GM23338 (cell line): ENCODE data around the gene RFNG. TPM values are rescaled to one million over a fixed set of nuclear protein-coding genes. Genes with fewer than 3 reads are reported as not detected.
A peak's percentile ranks its signal among the peaks of the same experiment; 100 is the strongest.

Experiments used
- ATAC-seq: fragments of 200-7000 bp; cut with Tn5 transposase; 3 replicates; pipeline ENCODE4 v1.9.1; 2020
- DNase-seq: peaks from one replicate; pipeline ENCODE4 v3.0.0-alpha.2; 2015; ENCODE audit warnings: low spot score
- H2AFZ ChIP-seq: fragments of 200-600 bp; sonication (generic); 2 replicates; pipeline ENCODE4 v1.8.0; 2016; ENCODE audit warnings: antibody characterized with exemption, mild to moderate bottlenecking, moderate library complexity
- H3F3A ChIP-seq: fragments of 200-600 bp; sonication (generic); replicated peaks from 2 replicates; pipeline ENCODE4 v1.8.0; 2017; ENCODE audit warnings: antibody characterized with exemption, mixed run types, low read depth
- H3K27ac ChIP-seq: fragments of 200-600 bp; sonication (generic); 2 replicates; pipeline ENCODE4 v1.6.1; 2016; ENCODE audit warnings: low read depth
- H3K27me3 ChIP-seq: fragments of 200-600 bp; sonication (generic); 2 replicates; pipeline ENCODE4 v1.8.0; 2016; ENCODE audit warnings: mild to moderate bottlenecking, mixed run types, moderate library complexity; ENCODE audit not compliant: insufficient read depth
- H3K36me3 ChIP-seq: fragments of 200-600 bp; sonication (generic); 2 replicates; pipeline ENCODE4 v1.8.0; 2016; ENCODE audit warnings: mild to moderate bottlenecking; ENCODE audit not compliant: insufficient read depth
- H3K4me1 ChIP-seq: fragments of 200-600 bp; sonication (generic); 2 replicates; pipeline ENCODE4 v1.8.0; 2016; ENCODE audit warnings: mild to moderate bottlenecking, moderate library complexity; ENCODE audit not compliant: insufficient read depth
- H3K4me2 ChIP-seq: fragments of 200-600 bp; sonication (generic); 2 replicates; pipeline ENCODE4 v1.7.1; 2017; ENCODE audit warnings: mixed run types
- H3K4me3 ChIP-seq: fragments of 200-600 bp; sonication (generic); 2 replicates; pipeline ENCODE4 v1.6.1; 2016; ENCODE audit warnings: mixed run types
- H3K79me2 ChIP-seq: fragments of 200-600 bp; sonication (generic); replicated peaks from 2 replicates; pipeline ENCODE4 v1.8.0; 2017; ENCODE audit warnings: mild to moderate bottlenecking; ENCODE audit not compliant: insufficient read depth
- H3K9me2 ChIP-seq: fragments of 200-600 bp; sonication (generic); 2 replicates; pipeline ENCODE4 v1.8.0; 2017; ENCODE audit not compliant: insufficient read depth
- H4K20me1 ChIP-seq: fragments of 200-600 bp; sonication (generic); replicated peaks from 2 replicates; pipeline ENCODE4 v1.8.0; 2017; ENCODE audit warnings: mild to moderate bottlenecking; ENCODE audit not compliant: insufficient read depth
- H3K27ac Mint-ChIP-seq: 2 replicates; pipeline ENCODE4 v1.8.0; 2020; ENCODE audit warnings: inconsistent platforms, mild to moderate bottlenecking, moderate library complexity, mixed read lengths
- H3K27me3 Mint-ChIP-seq: 3 replicates; pipeline ENCODE4 v1.8.0; 2022; ENCODE audit warnings: low read depth, mild to moderate bottlenecking, moderate library complexity, mixed read lengths, inconsistent platforms; ENCODE audit not compliant: insufficient read depth, poor library complexity
- H3K36me3 Mint-ChIP-seq: 3 replicates; pipeline ENCODE4 v1.8.0; 2021; ENCODE audit warnings: low read depth, mild to moderate bottlenecking, inconsistent platforms, moderate library complexity, mixed read lengths
- H3K4me1 Mint-ChIP-seq: 3 replicates; pipeline ENCODE4 v1.8.0; 2020; ENCODE audit warnings: mild to moderate bottlenecking, inconsistent platforms, mixed read lengths
- H3K4me3 Mint-ChIP-seq: 3 replicates; pipeline ENCODE4 v1.8.0; 2021; ENCODE audit warnings: moderate library complexity, mild to moderate bottlenecking, inconsistent platforms, mixed read lengths
- H3K9me3 Mint-ChIP-seq: 3 replicates; pipeline ENCODE4 v1.8.0; 2020; ENCODE audit warnings: moderate library complexity, mild to moderate bottlenecking, inconsistent platforms, mixed read lengths
- CREB1 ChIP-seq: fragments of 250-450 bp; sonication (Bioruptor Pico); IDR thresholded peaks from 2 replicates; pipeline ENCODE4 v1.5.0; 2020; ENCODE audit warnings: low read depth, mild to moderate bottlenecking, moderate library complexity
- EZH2 ChIP-seq: fragments of 200-600 bp; sonication (generic); IDR thresholded peaks from one replicate; pipeline ENCODE4 v1.8.0; 2017; ENCODE audit warnings: antibody characterized with exemption, mild to moderate bottlenecking, low read depth; ENCODE audit not compliant: unreplicated experiment
- EZH2phosphoT487 ChIP-seq: fragments of 200-600 bp; sonication (generic); IDR thresholded peaks from one replicate; pipeline ENCODE4 v1.8.1; 2018; ENCODE audit warnings: antibody characterized with exemption; ENCODE audit not compliant: unreplicated experiment
- JUNB ChIP-seq: IDR thresholded peaks from one replicate; pipeline ENCODE4 v1.6.1; 2016; ENCODE audit warnings: antibody characterized with exemption; ENCODE audit not compliant: unreplicated experiment
- NANOG ChIP-seq: IDR thresholded peaks from 2 replicates; pipeline ENCODE4 v1.6.1; 2016; ENCODE audit warnings: antibody characterized with exemption, borderline replicate concordance
- POLR2AphosphoS5 ChIP-seq: IDR thresholded peaks from 2 replicates; pipeline ENCODE4 v1.6.1; 2016; ENCODE audit warnings: antibody characterized with exemption, low read depth
- STAT1 ChIP-seq: IDR thresholded peaks from one replicate; pipeline ENCODE4 v1.6.1; 2016; ENCODE audit warnings: antibody characterized with exemption; ENCODE audit not compliant: unreplicated experiment
- ZNF114 ChIP-seq: fragments of 250-450 bp; sonication (Bioruptor Pico); IDR thresholded peaks from 2 replicates; pipeline ENCODE4 v1.5.0; 2020; ENCODE audit warnings: mild to moderate bottlenecking, moderate library complexity
- ZNF331 ChIP-seq: fragments of 250-450 bp; sonication (Bioruptor Pico); IDR thresholded peaks from 2 replicates; pipeline ENCODE4 v1.5.0; 2020; ENCODE audit warnings: low read depth, mild to moderate bottlenecking, moderate library complexity
- polyA plus RNA-seq: library from polyadenylated mRNA; unstranded; fragments of >200 nt; fragmentation: Nextera tagmentation; extraction: Ambion mirVana; gene quantifications from 2 replicates; pipeline ENCODE4 v1.2.1, GENCODE V29; 2016
- total RNA-seq: library from RNA; depleted of rRNA; stranded (reverse); fragments of >200 nt; shearing (Covaris generic); gene quantifications from 2 replicates; pipeline ENCODE4 v1.2.3, GENCODE V29; 2014
- TF ChIP-seq, protein P1 (sequence below): IDR thresholded peaks from 2 replicates; pipeline ENCODE4 v1.6.1; 2016; ENCODE audit warnings: antibody characterized with exemption
- TF ChIP-seq, protein P2 (sequence below), 2 experiments: fragments of 200-600 bp in 1 of 2; sonication (generic) in 1 of 2; conservative IDR thresholded peaks; 2 replicates each; pipeline versions ENCODE4 v1.5.1 to v1.6.1; 2016 to 2017; ENCODE audit warnings: antibody characterized with exemption in 2 of 2, low read depth in 2 of 2, mild to moderate bottlenecking in 2 of 2, moderate library complexity in 1 of 2
- TF ChIP-seq, protein P3 (sequence below): IDR thresholded peaks from one replicate; pipeline ENCODE4 v1.6.1; 2018; ENCODE audit warnings: antibody characterized with exemption; ENCODE audit not compliant: unreplicated experiment
- TF ChIP-seq, protein P4 (sequence below): fragments of 250-450 bp; sonication (Bioruptor Pico); IDR thresholded peaks from 2 replicates; pipeline ENCODE4 v1.5.0; 2020; ENCODE audit warnings: mild to moderate bottlenecking, moderate library complexity

Gene RFNG
- total and polyA plus RNA-seq, 2 experiments from 2014 or later, result 18.0 to 44.7 TPM

DNA sequence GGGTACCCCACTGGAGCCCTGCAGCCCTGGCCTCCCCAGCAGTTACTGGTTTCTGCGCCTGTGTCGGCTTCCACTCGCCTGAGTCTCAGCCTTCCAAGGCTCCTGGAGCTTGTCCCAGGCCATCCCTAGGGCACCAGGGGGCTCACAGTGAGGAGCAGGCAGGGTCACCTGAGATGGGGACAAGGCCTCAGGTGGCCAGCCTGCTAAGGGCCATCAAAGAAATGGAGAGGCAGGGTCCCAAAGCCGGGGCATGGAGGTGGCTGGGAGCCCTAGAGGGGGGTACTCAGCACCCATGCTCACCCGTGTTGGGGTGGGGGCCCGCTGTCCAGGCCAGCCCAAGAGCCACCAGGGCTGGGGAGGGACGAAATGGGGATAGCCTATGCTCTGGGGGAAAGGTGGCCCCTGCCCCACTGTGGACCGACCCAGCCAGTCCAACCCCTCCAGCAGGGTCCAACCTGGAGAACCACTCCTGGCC lies 45.1 kb upstream of the RFNG start:
- peaks cover 6% of the 10 kb centered on the region; the same call in 1 of the 2 replicates for H3K36me3 ChIP-seq
- H3K9me3 Mint-ChIP-seq, result no peaks in the 10 kb centered on the region
- H3K27me3 Mint-ChIP-seq, result peaks cover 11% of the 10 kb centered on the region
- H3K27me3 ChIP-seq, result no peaks in the 10 kb centered on the region
- H3K79me2 ChIP-seq, result peaks cover 53% of the 10 kb centered on the region
- H3K4me3 ChIP-seq, result peak overlapping the region; percentile 88
- peaks cover 26% of the 10 kb centered on the region for H4K20me1 ChIP-seq
- H3K4me3 Mint-ChIP-seq, result peak overlapping the region; percentile 73
- TF ChIP-seq, protein P1, sequence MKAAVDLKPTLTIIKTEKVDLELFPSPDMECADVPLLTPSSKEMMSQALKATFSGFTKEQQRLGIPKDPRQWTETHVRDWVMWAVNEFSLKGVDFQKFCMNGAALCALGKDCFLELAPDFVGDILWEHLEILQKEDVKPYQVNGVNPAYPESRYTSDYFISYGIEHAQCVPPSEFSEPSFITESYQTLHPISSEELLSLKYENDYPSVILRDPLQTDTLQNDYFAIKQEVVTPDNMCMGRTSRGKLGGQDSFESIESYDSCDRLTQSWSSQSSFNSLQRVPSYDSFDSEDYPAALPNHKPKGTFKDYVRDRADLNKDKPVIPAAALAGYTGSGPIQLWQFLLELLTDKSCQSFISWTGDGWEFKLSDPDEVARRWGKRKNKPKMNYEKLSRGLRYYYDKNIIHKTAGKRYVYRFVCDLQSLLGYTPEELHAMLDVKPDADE, result no peak
- TF ChIP-seq POLR2AphosphoS5 (no peak), EZH2 (no peak), ZNF331 (no peak), CREB1 (CRISPR knock-in tag) (no peak), STAT1 (no peak), NANOG (no peak), ZNF114 (no peak), JUNB (no peak), EZH2phosphoT487 (no peak)
- TF ChIP-seq, protein P2, sequence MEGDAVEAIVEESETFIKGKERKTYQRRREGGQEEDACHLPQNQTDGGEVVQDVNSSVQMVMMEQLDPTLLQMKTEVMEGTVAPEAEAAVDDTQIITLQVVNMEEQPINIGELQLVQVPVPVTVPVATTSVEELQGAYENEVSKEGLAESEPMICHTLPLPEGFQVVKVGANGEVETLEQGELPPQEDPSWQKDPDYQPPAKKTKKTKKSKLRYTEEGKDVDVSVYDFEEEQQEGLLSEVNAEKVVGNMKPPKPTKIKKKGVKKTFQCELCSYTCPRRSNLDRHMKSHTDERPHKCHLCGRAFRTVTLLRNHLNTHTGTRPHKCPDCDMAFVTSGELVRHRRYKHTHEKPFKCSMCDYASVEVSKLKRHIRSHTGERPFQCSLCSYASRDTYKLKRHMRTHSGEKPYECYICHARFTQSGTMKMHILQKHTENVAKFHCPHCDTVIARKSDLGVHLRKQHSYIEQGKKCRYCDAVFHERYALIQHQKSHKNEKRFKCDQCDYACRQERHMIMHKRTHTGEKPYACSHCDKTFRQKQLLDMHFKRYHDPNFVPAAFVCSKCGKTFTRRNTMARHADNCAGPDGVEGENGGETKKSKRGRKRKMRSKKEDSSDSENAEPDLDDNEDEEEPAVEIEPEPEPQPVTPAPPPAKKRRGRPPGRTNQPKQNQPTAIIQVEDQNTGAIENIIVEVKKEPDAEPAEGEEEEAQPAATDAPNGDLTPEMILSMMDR (conservative IDR thresholded peaks at IDR 0.05; ENCODE audit: low read depth in 2 of 2), result no peak
- TF ChIP-seq, protein P3, sequence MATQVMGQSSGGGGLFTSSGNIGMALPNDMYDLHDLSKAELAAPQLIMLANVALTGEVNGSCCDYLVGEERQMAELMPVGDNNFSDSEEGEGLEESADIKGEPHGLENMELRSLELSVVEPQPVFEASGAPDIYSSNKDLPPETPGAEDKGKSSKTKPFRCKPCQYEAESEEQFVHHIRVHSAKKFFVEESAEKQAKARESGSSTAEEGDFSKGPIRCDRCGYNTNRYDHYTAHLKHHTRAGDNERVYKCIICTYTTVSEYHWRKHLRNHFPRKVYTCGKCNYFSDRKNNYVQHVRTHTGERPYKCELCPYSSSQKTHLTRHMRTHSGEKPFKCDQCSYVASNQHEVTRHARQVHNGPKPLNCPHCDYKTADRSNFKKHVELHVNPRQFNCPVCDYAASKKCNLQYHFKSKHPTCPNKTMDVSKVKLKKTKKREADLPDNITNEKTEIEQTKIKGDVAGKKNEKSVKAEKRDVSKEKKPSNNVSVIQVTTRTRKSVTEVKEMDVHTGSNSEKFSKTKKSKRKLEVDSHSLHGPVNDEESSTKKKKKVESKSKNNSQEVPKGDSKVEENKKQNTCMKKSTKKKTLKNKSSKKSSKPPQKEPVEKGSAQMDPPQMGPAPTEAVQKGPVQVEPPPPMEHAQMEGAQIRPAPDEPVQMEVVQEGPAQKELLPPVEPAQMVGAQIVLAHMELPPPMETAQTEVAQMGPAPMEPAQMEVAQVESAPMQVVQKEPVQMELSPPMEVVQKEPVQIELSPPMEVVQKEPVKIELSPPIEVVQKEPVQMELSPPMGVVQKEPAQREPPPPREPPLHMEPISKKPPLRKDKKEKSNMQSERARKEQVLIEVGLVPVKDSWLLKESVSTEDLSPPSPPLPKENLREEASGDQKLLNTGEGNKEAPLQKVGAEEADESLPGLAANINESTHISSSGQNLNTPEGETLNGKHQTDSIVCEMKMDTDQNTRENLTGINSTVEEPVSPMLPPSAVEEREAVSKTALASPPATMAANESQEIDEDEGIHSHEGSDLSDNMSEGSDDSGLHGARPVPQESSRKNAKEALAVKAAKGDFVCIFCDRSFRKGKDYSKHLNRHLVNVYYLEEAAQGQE, result no peak
- TF ChIP-seq, protein P4, sequence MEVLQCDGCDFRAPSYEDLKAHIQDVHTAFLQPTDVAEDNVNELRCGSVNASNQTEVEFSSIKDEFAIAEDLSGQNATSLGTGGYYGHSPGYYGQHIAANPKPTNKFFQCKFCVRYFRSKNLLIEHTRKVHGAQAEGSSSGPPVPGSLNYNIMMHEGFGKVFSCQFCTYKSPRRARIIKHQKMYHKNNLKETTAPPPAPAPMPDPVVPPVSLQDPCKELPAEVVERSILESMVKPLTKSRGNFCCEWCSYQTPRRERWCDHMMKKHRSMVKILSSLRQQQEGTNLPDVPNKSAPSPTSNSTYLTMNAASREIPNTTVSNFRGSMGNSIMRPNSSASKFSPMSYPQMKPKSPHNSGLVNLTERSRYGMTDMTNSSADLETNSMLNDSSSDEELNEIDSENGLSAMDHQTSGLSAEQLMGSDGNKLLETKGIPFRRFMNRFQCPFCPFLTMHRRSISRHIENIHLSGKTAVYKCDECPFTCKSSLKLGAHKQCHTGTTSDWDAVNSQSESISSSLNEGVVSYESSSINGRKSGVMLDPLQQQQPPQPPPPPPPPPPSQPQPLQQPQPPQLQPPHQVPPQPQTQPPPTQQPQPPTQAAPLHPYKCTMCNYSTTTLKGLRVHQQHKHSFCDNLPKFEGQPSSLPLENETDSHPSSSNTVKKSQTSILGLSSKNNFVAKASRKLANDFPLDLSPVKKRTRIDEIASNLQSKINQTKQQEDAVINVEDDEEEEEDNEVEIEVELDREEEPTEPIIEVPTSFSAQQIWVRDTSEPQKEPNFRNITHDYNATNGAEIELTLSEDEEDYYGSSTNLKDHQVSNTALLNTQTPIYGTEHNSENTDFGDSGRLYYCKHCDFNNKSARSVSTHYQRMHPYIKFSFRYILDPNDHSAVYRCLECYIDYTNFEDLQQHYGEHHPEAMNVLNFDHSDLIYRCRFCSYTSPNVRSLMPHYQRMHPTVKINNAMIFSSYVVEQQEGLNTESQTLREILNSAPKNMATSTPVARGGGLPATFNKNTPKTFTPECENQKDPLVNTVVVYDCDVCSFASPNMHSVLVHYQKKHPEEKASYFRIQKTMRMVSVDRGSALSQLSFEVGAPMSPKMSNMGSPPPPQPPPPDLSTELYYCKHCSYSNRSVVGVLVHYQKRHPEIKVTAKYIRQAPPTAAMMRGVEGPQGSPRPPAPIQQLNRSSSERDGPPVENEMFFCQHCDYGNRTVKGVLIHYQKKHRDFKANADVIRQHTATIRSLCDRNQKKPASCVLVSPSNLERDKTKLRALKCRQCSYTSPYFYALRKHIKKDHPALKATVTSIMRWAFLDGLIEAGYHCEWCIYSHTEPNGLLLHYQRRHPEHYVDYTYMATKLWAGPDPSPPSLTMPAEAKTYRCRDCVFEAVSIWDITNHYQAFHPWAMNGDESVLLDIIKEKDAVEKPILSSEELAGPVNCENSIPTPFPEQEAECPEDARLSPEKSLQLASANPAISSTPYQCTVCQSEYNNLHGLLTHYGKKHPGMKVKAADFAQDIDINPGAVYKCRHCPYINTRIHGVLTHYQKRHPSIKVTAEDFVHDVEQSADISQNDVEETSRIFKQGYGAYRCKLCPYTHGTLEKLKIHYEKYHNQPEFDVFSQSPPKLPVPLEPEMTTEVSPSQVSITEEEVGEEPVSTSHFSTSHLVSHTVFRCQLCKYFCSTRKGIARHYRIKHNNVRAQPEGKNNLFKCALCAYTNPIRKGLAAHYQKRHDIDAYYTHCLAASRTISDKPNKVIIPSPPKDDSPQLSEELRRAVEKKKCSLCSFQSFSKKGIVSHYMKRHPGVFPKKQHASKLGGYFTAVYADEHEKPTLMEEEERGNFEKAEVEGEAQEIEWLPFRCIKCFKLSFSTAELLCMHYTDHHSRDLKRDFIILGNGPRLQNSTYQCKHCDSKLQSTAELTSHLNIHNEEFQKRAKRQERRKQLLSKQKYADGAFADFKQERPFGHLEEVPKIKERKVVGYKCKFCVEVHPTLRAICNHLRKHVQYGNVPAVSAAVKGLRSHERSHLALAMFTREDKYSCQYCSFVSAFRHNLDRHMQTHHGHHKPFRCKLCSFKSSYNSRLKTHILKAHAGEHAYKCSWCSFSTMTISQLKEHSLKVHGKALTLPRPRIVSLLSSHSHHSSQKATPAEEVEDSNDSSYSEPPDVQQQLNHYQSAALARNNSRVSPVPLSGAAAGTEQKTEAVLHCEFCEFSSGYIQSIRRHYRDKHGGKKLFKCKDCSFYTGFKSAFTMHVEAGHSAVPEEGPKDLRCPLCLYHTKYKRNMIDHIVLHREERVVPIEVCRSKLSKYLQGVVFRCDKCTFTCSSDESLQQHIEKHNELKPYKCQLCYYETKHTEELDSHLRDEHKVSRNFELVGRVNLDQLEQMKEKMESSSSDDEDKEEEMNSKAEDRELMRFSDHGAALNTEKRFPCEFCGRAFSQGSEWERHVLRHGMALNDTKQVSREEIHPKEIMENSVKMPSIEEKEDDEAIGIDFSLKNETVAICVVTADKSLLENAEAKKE (CRISPR knock-in tag), result no peak
- H3K36me3 Mint-ChIP-seq, result peaks cover 34% of the 10 kb centered on the region; the same call in 2 of the 3 replicates
- H3K4me2 ChIP-seq, result peak overlapping the region; percentile 91
- H2AFZ ChIP-seq, result no peak overlapping the region
- H3K4me1 ChIP-seq, result peaks cover 27% of the 10 kb centered on the region
- ATAC-seq (no peak), DNase-seq (no peak)
- H3K4me1 Mint-ChIP-seq, result peaks cover 14% of the 10 kb centered on the region
- no peaks in the 10 kb centered on the region for H3K9me2 ChIP-seq
- H3F3A ChIP-seq, result 0 out of 2 replicates have a peak, but pooled peaks cover 17% of the 10 kb centered on the region
- no peak overlapping the region for H3K27ac Mint-ChIP-seq
- H3K27ac ChIP-seq, result no peak overlapping the region
